Measurements from ENCODE around the gene ELP5.

ELP5 gene

GRCh38 chr17:7262935-7263800 lies 11.2 kb downstream of the ELP5 start:
- no peak for TF ChIP-seq ARNTL (CRISPR knock-in tag; IDR thresholded peaks at IDR 0.05; ENCODE audit: borderline replicate concordance, low read depth)
- no peak for TF ChIP-seq POU6F1 (CRISPR knock-in tag; IDR thresholded peaks at IDR 0.05; ENCODE audit: borderline replicate concordance, low read depth)
- TF ChIP-seq OSR1 (CRISPR knock-in tag; IDR thresholded peaks at IDR 0.05): no peak
- no peak for TF ChIP-seq ESRRG (CRISPR knock-in tag; IDR thresholded peaks at IDR 0.05)
- TF ChIP-seq ZNF70 (CRISPR knock-in tag; IDR thresholded peaks at IDR 0.05): no peak
- TF ChIP-seq TCF4 (CRISPR knock-in tag; IDR thresholded peaks at IDR 0.05; ENCODE audit: borderline replicate concordance): no peak
- no peak for TF ChIP-seq PATZ1 (CRISPR knock-in tag; IDR thresholded peaks at IDR 0.05; ENCODE audit: borderline replicate concordance)
- no peak for TF ChIP-seq ZNF565 (CRISPR knock-in tag; conservative IDR thresholded peaks at IDR 0.05; ENCODE audit: low read depth)
- TF ChIP-seq RARB (CRISPR knock-in tag; IDR thresholded peaks at IDR 0.05): no peak
- TF ChIP-seq SNAI2 (CRISPR knock-in tag; IDR thresholded peaks at IDR 0.05): no peak
- no peak for TF ChIP-seq GLIS3 (CRISPR knock-in tag; IDR thresholded peaks at IDR 0.05)
- no peak for TF ChIP-seq ISL1 (CRISPR knock-in tag; IDR thresholded peaks at IDR 0.05)
- no peak for TF ChIP-seq TOX (CRISPR knock-in tag; IDR thresholded peaks at IDR 0.05; ENCODE audit: borderline replicate concordance)
- TF ChIP-seq CREB5 (CRISPR knock-in tag; IDR thresholded peaks at IDR 0.05; ENCODE audit: low read depth): no peak
- TF ChIP-seq CSRNP3 (CRISPR knock-in tag; IDR thresholded peaks at IDR 0.05): no peak
- TF ChIP-seq BACH2 (CRISPR knock-in tag; IDR thresholded peaks at IDR 0.05; ENCODE audit: borderline replicate concordance): no peak
- no peak for TF ChIP-seq ZFP3 (CRISPR knock-in tag; IDR thresholded peaks at IDR 0.05)
- no peak for TF ChIP-seq TSHZ2 (CRISPR knock-in tag; IDR thresholded peaks at IDR 0.05)
- no peak; the same call in 2 of the 3 replicates for ATAC-seq

- ATAC-seq: no peak
- no peak for TF ChIP-seq ZC3H10 (CRISPR knock-in tag; IDR thresholded peaks at IDR 0.05)
- TF ChIP-seq ZFP3 (CRISPR knock-in tag; IDR thresholded peaks at IDR 0.05): no peak
- TF ChIP-seq CSDC2 (CRISPR knock-in tag; IDR thresholded peaks at IDR 0.05): no peak
- TF ChIP-seq CREB5 (CRISPR knock-in tag; IDR thresholded peaks at IDR 0.05; ENCODE audit: low read depth): no peak
- TF ChIP-seq ESRRG (CRISPR knock-in tag; IDR thresholded peaks at IDR 0.05): no peak
Observed at GRCh38 chr17:7263801-7264078, 11.7 kb downstream of the ELP5 start.

Measured in SK-N-SH treated with all-trans-retinoic acid at 6 μM for 48 hours (cell line).